Gastrocnemius medialis (tissue), 4 donors: Measurements from ENCODE around the gene NEUROD1. TPM values are rescaled to one million over a fixed set of nuclear protein-coding genes. Genes with fewer than 3 reads are reported as not detected.

Experiments
- ATAC-seq, 2 donors: fragments of 150-250 bp; one replicate each; pipeline ENCODE4 v1.9.1; 2016
- DNase-seq, 2 donors: peaks; one replicate each; pipeline ENCODE4 v3.0.0-alpha.2; 2019
- H3K27ac ChIP-seq, 4 donors: fragments of 200-600 bp; sonication (generic); 1 replicate in 1 of 4; 2 replicates in 3 of 4; pipeline ENCODE4 v1.5.1; 2016 to 2018; ENCODE audit warnings: mild to moderate bottlenecking in 2 of 4, moderate library complexity in 1 of 4
- H3K27me3 ChIP-seq, 3 donors: fragments of 200-600 bp; sonication (generic) in 2 of 3; 1 replicate in 1 of 3; 2 replicates in 2 of 3; pipeline versions ENCODE4 v1.5.1 to v1.6.0; 2016 to 2019; ENCODE audit warnings: mild to moderate bottlenecking in 1 of 3, moderate library complexity in 1 of 3
- H3K36me3 ChIP-seq, 2 donors: fragments of 200-600 bp; sonication (generic) in 1 of 2; one replicate each; pipeline ENCODE4 v1.5.1; 2017 to 2018
- H3K4me1 ChIP-seq, 2 donors: fragments of 200-600 bp; sonication (generic) in 1 of 2; one replicate each; pipeline ENCODE4 v1.5.1; 2016 to 2017; ENCODE audit warnings: mild to moderate bottlenecking in 2 of 2
- H3K4me3 ChIP-seq, 4 donors: fragments of 200-600 bp; sonication (generic) in 3 of 4; 1 replicate in 1 of 4; 2 replicates in 3 of 4; pipeline ENCODE4 v1.5.1; 2016 to 2019; ENCODE audit warnings: mild to moderate bottlenecking in 2 of 4
- H3K9me3 ChIP-seq, 3 donors: fragments of 200-600 bp; sonication (generic) in 2 of 3; 1 replicate in 1 of 3; 2 replicates in 2 of 3; pipeline ENCODE4 v1.5.1; 2016 to 2019
- POLR2A ChIP-seq, 2 donors: fragments of 450-650 bp; IDR thresholded peaks; one replicate each; pipeline ENCODE4 v1.6.1; 2017; ENCODE audit warnings: antibody characterized with exemption in 2 of 2, mild to moderate bottlenecking in 2 of 2, moderate library complexity in 2 of 2
- in situ Hi-C, 4 donors: fragments of 200-750 bp; cut with MboI; loops; one replicate each; pipeline versions ENCODE4 v1.15.0 to v1.8.0; 2017; ENCODE audit warnings: low sequenced_read_pairs in 4 of 4
- intact Hi-C: fragments of 100-400 bp; cut with DNase I; formaldehyde crosslinking; loops from one replicate; pipeline ENCODE4 v1.15.1; 2023; ENCODE audit warnings: low total_unique reads
- total RNA-seq, 4 donors: library from RNA; depleted of rRNA; stranded (reverse); fragments of >200 nt; gene quantifications; one replicate each; pipeline versions ENCODE4 v1.1.0 to v1.2.3, GENCODE V29; 2016
- TF ChIP-seq, protein P1 (sequence below), 5 experiments: fragments of 450-650 bp in 3 of 5; fragments of 200-600 bp in 2 of 5; sonication (generic) in 2 of 5; IDR thresholded peaks in 4 of 5; conservative IDR thresholded peaks in 1 of 5; 1 replicate in 4 of 5; 2 replicates in 1 of 5; pipeline ENCODE4 v1.5.1; 2016 to 2019; ENCODE audit warnings: antibody characterized with exemption in 5 of 5, mild to moderate bottlenecking in 3 of 5, moderate library complexity in 3 of 5

NEUROD1 gene
- total RNA-seq, 4 donors from 2014 or later = not detected

DNA sequence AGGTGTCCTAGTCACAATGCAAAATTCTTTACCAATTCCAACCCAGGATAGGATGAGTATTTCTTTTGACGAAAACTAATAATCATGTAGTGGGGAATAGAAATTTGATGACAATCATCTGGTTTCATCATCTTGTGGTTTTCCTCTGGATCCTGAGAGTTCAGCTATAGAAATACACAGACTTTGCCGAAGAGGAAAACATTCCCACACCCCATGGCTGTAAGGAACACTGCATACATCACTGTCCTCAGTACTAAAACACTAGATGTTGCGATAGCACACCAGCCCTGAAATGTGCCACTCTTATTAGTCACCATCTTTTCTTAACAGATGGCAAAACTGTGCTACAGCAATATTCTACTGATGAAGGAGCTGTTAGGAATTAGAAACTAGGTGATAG lies 52.8 kb downstream of the NEUROD1 start:
- no peak overlapping the region for H3K27ac ChIP-seq
- TF ChIP-seq, protein P1, sequence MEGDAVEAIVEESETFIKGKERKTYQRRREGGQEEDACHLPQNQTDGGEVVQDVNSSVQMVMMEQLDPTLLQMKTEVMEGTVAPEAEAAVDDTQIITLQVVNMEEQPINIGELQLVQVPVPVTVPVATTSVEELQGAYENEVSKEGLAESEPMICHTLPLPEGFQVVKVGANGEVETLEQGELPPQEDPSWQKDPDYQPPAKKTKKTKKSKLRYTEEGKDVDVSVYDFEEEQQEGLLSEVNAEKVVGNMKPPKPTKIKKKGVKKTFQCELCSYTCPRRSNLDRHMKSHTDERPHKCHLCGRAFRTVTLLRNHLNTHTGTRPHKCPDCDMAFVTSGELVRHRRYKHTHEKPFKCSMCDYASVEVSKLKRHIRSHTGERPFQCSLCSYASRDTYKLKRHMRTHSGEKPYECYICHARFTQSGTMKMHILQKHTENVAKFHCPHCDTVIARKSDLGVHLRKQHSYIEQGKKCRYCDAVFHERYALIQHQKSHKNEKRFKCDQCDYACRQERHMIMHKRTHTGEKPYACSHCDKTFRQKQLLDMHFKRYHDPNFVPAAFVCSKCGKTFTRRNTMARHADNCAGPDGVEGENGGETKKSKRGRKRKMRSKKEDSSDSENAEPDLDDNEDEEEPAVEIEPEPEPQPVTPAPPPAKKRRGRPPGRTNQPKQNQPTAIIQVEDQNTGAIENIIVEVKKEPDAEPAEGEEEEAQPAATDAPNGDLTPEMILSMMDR (IDR thresholded peaks at IDR 0.05 in 4 of 5, conservative IDR thresholded peaks at IDR 0.05 in 1 of 5) = no peak
- ATAC-seq (no peak), DNase-seq (no peak)
- no peaks in the 10 kb centered on the region for H3K27me3 ChIP-seq
- intact Hi-C loops (no loop called here), in situ Hi-C loops (no loop called here)
- H3K4me3 ChIP-seq = no peak overlapping the region
- no peaks in the 10 kb centered on the region for H3K9me3 ChIP-seq
- H3K36me3 ChIP-seq = no peaks in the 10 kb centered on the region
- H3K4me1 ChIP-seq = no peaks in the 10 kb centered on the region

DNA sequence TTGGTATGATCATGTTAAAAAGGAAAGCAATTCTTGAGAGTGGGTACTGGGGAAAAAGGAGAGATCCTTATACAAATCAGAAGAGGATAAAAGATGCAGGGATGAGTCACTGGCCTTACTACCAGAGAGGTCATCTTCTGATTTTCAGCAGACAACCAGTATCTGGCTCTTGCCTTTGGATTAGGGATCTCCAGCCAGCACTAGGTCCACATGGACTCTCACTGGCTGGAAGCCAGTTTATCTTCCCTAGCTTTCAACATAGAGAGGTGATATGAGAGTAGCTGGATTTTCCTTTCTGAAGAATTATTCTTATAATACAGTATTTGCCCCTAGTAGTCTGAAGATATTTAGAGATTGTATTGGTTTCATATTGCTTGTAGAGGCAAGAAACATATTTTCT lies 53.6 kb downstream of the NEUROD1 start:
- no peak for ATAC-seq
- Histone ChIP-seq H3K4me3 (no peak overlapping the region), H3K27ac (no peak overlapping the region), H3K27me3 (no peaks in the 10 kb centered on the region), H3K36me3 (no peaks in the 10 kb centered on the region), H3K9me3 (no peaks in the 10 kb centered on the region), H3K4me1 (no peaks in the 10 kb centered on the region)
- no peak for TF ChIP-seq POLR2A (IDR thresholded peaks at IDR 0.05)
- TF ChIP-seq, protein P1 (IDR thresholded peaks at IDR 0.05 in 4 of 5, conservative IDR thresholded peaks at IDR 0.05 in 1 of 5) = no peak
- intact Hi-C loops (no loop called here), in situ Hi-C loops (no loop called here)
- no peak for DNase-seq

Other genes starting within 250 kb of the NEUROD1 start
- under 1 TPM in 3 of 4 donors, not detected in 1; 0.47 to 0.61 (median 0.55) TPM for gene ITGA4, start 223.1 kb downstream of the NEUROD1 start, total RNA-seq
- gene CERKL, start 23.4 kb downstream of the NEUROD1 start, total RNA-seq = under 1 TPM in 1 of 4 donors, not detected in 3; 0.07 TPM
- 10 to 100 TPM; 38.7 to 91.9 (median 42.5) TPM for gene ITPRID2, start 211.2 kb upstream of the NEUROD1 start, total RNA-seq